Tibial nerve (tissue), 3 donors: ENCODE results near the gene TTC16.

ENCODE experiments used
- CTCF ChIP-seq, 5 experiments: fragments of 200-600 bp in 3 of 5; fragments of 450-650 bp in 2 of 5; sonication (generic) in 3 of 5; IDR thresholded peaks; one replicate each; pipeline ENCODE4 v1.5.1; 2016 to 2019; ENCODE audit warnings: antibody characterized with exemption in 5 of 5, mild to moderate bottlenecking in 3 of 5, moderate library complexity in 2 of 5
- POLR2A ChIP-seq, 2 donors: fragments of 450-650 bp; IDR thresholded peaks; one replicate each; pipeline ENCODE4 v1.6.1; 2017; ENCODE audit warnings: antibody characterized with exemption in 2 of 2, mild to moderate bottlenecking in 2 of 2, moderate library complexity in 2 of 2

GRCh38 chr9:127761061-127761460 lies 45.2 kb downstream of the TTC16 start:
- TF ChIP-seq CTCF (IDR thresholded peaks at IDR 0.05) (no peak), POLR2A (IDR thresholded peaks at IDR 0.05) (no peak)
